Esophagus (tissue), 2 donors: ENCODE measurements around the gene TMSB4X. TPM values are rescaled to one million over a fixed set of nuclear protein-coding genes. Genes with fewer than 3 reads are reported as not detected.

Source experiments
- polyA plus RNA-seq, 2 donors: library from polyadenylated mRNA; stranded (reverse); fragments of 200-250 nt; gene quantifications; one replicate each; pipeline ENCODE4 v1.2.3, GENCODE V29; 2013
- donor health status: healthy with polysubstance abuse.
- donor health status: Bipolar disorder and iron deficiency.

Gene TMSB4X
- polyA plus RNA-seq, 2 donors, result 1,322 to 1,747 TPM

Other genes with a start within 250 kb of the TMSB4X start
- 10 to 100 TPM; 18.4 to 19.7 TPM for gene PRPS2, start 183.7 kb upstream of the TMSB4X start, polyA plus RNA-seq
- gene TLR7, start 108.0 kb upstream of the TMSB4X start, polyA plus RNA-seq, result under 1 TPM; 0.04 to 0.08 TPM
- under 1 TPM; 0.02 to 0.08 TPM for gene TLR8, start 68.5 kb upstream of the TMSB4X start, polyA plus RNA-seq
- not detected for gene FAM9C, start 69.5 kb downstream of the TMSB4X start, polyA plus RNA-seq